Pulmonary artery endothelial cell (primary cell): ENCODE measurements around the gene RPS14. TPM values are rescaled to one million over a fixed set of nuclear protein-coding genes. Genes with fewer than 3 reads are reported as not detected.
"Not testable (repeated sequence)": the region's sequence is repeated elsewhere in the genome, so short reads cannot be mapped to it uniquely, and the experiment has no call there.

Experiments used
- DNase-seq: peaks from one replicate; pipeline ENCODE4 v3.0.0-alpha.2; 2011; ENCODE audit warnings: low read depth, low spot score
- total RNA-seq: library from RNA; depleted of rRNA; stranded (reverse); fragments of >200 nt; gene quantifications from 2 replicates; pipeline ENCODE4 v1.2.3, GENCODE V29; 2014

The RPS14 gene
- total RNA-seq, 1 donor from 2014 or later, result 2,829 TPM

GRCh38 chr5:150413902-150414790 lies 35.4 kb downstream of the RPS14 start:
- not testable (repeated sequence) for DNase-seq

GRCh38 chr5:150413176-150413901 lies 36.2 kb downstream of the RPS14 start:
- DNase-seq, result no peak

- no peak for DNase-seq
Observed at GRCh38 chr5:150412319-150413175, 37.0 kb downstream of the RPS14 start, which contains the start of gene CD74. Gene CD74, minus strand, starts transcription at chr5:150412910. Its CDS starts 161 bp downstream, at chr5:150412749.

- DNase-seq, result no peak
Observed at GRCh38 chr5:150411245-150411979, 38.1 kb downstream of the RPS14 start.

GRCh38 chr5:150410524-150411244 lies 38.9 kb downstream of the RPS14 start:
- DNase-seq, result peak; percentile 22

- DNase-seq, result peak; percentile 63
Observed at GRCh38 chr5:150409638-150410523, 39.7 kb downstream of the RPS14 start.

- DNase-seq, result no peak
Observed at GRCh38 chr5:150408231-150408943, 41.2 kb downstream of the RPS14 start.

GRCh38 chr5:150407096-150407720 lies 42.3 kb downstream of the RPS14 start:
- DNase-seq, result no peak

- no peak for DNase-seq
Observed at GRCh38 chr5:150406723-150407095, 42.8 kb downstream of the RPS14 start.

GRCh38 chr5:150406103-150406722 lies 43.3 kb downstream of the RPS14 start:
- no peak for DNase-seq

GRCh38 chr5:150404941-150405816 lies 44.4 kb downstream of the RPS14 start:
- no peak for DNase-seq

- DNase-seq, result no peak
Observed at GRCh38 chr5:150404535-150404934, 45.0 kb downstream of the RPS14 start.

- DNase-seq, result no peak
Observed at GRCh38 chr5:150404121-150404520, 45.4 kb downstream of the RPS14 start.

GRCh38 chr5:150402901-150403342 lies 46.6 kb downstream of the RPS14 start:
- DNase-seq, result no peak

- DNase-seq, result no peak
Observed at GRCh38 chr5:150402229-150402773, 47.2 kb downstream of the RPS14 start.
